K562 (cell line): ENCODE measurements around the gene SYT8.

ENCODE experiments used
- CREM ChIP-seq: IDR thresholded peaks from 2 replicates; pipeline ENCODE4 v1.6.1; 2014; ENCODE audit warnings: antibody characterized with exemption, low read depth
- TF ChIP-seq, protein P1 (sequence below), 3 experiments: IDR thresholded peaks in 2 of 3; conservative IDR thresholded peaks in 1 of 3; 2 replicates each; pipeline ENCODE4 v1.5.1; 2011 to 2012; ENCODE audit warnings: low read length in 3 of 3, mild to moderate bottlenecking in 3 of 3, control low read depth in 2 of 3, improper control_type of control experiment in 1 of 3, inconsistent platforms in 1 of 3, low read depth in 1 of 3, mixed read lengths in 1 of 3, moderate library complexity in 1 of 3; ENCODE audit not compliant: insufficient read depth in 2 of 3

DNA sequence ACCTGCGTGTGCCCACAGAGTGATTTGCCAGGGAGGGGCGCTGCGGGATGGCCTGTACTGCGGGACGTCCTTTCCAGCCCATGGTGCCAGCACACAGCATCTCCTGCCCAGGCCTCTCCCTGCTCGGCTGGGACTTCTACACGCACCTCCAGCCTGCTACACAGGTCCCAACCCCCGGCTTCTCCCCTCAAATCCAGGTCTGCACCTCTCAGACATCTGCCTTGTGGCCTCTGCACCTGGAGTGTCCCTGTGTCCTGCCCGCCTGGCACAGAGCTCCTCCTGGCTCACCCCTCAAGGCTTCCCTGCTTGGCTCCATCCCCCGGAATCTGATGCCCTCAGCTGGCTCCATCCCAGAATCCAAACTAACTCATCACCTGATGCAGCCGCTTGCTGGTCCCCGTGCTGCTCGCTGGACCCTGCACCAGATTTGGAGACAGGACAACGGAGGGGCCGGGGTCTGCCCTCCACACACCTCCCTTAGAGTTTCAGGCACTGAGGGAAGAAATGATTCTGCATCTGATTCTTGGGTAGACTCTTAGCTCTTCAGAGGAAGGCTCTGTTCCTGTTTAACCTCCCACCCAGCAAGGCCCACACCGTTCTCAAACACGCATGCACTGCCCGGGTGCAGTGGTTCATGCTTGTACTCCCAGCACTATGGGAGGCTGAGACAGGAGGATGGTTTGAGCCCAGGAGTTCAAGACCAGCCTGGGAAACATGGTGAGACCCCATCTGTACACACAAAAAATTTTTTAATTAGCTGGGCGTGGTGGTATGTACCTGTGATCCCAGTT, 14.0 kb downstream of the SYT8 start:
- TF ChIP-seq CREM: no peak
- TF ChIP-seq, protein P1, sequence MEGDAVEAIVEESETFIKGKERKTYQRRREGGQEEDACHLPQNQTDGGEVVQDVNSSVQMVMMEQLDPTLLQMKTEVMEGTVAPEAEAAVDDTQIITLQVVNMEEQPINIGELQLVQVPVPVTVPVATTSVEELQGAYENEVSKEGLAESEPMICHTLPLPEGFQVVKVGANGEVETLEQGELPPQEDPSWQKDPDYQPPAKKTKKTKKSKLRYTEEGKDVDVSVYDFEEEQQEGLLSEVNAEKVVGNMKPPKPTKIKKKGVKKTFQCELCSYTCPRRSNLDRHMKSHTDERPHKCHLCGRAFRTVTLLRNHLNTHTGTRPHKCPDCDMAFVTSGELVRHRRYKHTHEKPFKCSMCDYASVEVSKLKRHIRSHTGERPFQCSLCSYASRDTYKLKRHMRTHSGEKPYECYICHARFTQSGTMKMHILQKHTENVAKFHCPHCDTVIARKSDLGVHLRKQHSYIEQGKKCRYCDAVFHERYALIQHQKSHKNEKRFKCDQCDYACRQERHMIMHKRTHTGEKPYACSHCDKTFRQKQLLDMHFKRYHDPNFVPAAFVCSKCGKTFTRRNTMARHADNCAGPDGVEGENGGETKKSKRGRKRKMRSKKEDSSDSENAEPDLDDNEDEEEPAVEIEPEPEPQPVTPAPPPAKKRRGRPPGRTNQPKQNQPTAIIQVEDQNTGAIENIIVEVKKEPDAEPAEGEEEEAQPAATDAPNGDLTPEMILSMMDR (IDR thresholded peaks at IDR 0.05 in 2 of 3, conservative IDR thresholded peaks at IDR 0.05 in 1 of 3; ENCODE audit: insufficient read depth in 2 of 3, low read depth in 1 of 3, low read length in 3 of 3): no peak
